Renal cortex interstitium (tissue), 11 donors: Measurements from ENCODE around the gene DAD1. TPM values are rescaled to one million over a fixed set of nuclear protein-coding genes. Genes with fewer than 3 reads are reported as not detected.
"Not testable (repeated sequence)": the region's sequence is repeated elsewhere in the genome, so short reads cannot be mapped to it uniquely, and the experiment has no call there.

ENCODE experiments used
- DNase-seq, 11 donors: peaks; one replicate each; pipeline ENCODE4 v3.0.0-alpha.2; 2013; ENCODE audit warnings: low read depth in 9 of 11, low spot score in 4 of 11; ENCODE audit errors: extremely low read depth in 1 of 11
- polyA plus RNA-seq, 3 donors: library from polyadenylated mRNA; unstranded; fragments of 120-200 nt; gene quantifications; one replicate each; pipeline ENCODE4 v1.2.1, GENCODE V29; 2013; ENCODE audit not compliant: insufficient read length in 3 of 3

Gene DAD1
- polyA plus RNA-seq, 3 donors, result 238 to 282 (median 257) TPM

DNA sequence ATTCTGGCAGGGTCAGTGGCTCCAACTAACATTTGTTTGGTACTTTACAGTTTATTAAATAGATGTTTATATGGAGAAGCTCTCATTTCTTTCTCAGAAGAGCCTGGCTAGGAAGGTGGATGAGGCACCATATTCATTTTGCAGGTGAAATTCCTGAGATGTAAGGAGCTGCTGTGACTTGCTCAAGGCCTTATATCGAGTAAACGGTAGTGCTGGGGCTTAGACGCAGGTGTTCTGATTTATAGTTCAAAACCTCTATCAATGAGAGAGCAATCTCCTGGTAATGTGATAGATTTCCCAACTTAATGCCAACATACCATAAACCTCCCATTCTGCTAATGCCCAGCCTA, 42.3 kb downstream of the DAD1 start:
- DNase-seq, result no peak

DNA sequence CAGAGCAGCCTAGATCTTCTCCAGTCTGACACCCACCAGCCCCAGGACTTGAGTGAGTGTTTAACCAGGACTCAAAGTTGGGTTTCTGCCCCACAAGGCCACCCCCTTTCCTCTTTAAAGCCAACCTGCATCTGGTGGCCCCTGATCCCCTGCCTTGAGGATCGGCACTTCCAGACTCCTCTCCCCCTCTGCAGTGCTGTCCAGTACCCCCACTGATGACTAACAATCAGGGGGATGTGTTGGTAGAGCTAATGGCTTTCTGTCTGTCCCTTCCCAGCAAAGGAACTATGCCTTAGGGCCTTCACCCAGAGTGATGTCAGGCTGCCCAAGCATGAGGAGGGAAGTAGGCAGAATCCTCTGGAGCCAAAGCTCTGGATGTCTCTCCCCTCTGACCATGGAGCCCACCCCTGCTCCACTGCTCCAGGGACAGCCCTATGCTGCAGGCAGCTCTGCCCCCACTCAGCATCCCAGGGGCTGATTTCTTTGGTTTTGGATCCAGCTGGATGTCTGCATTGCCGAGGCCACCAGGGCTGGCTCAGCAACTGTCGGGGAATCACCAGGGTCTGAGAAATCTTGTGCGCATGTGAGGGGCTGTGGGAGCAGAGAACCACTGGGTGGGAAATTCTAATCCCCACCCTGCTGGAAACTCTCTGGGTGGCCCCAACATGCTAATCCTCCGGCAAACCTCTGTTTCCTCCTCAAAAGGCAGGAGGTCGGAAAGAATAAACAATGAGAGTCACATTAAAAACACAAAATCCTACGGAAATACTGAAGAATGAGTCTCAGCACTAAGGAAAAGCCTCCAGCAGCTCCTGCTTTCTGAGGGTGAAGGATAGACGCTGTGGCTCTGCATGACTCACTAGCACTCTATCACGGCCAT, 42.9 kb downstream of the DAD1 start:
- peak in 6 of 11 donors; percentile 46 to 73 (median 66) for DNase-seq

DNA sequence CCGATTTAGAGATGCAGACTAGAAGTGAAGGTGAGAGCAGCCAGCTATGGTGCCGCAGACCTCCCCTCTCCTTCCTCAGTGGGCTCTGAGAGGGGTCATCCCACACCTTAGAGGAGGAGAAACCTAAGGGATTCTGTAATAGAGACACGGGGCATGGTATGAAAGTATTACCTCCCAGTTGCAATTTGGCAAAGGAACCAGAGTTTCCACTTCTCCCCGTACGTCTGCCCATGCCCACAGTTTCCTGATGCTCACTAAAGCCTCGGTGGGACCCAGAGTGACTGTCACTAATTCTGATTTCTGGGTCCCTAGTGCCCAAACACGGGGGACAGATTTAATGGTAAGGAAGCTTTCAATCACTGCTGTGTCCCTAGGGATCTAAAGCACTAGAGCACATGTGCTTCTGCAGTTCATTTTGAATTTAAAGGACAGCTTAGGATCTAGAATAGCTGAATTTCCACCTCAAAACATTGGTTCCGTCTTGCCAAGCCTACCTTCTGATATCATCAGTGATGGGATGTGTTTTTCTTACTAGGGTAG, 44.1 kb downstream of the DAD1 start:
- DNase-seq, result no peak

DNA sequence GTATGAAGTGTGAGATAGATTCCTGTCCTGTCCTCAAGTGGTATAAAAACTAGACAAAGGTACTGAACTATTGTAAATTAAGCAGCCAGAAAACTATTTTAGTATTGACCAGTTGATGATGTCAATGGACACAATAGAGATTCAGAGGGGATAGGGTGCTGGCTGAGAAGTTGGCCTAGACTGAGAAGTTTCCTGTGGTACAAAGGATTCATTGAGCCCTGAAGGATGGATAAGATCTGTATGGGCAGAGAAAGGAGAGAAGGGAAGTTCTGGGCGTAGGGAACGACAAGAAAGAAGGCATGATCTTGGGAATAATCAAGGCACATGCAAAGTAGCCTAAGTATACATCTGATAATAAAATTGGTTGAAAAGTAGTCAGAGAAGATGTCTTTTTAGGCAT, 44.6 kb downstream of the DAD1 start:
- DNase-seq, result no peak

DNA sequence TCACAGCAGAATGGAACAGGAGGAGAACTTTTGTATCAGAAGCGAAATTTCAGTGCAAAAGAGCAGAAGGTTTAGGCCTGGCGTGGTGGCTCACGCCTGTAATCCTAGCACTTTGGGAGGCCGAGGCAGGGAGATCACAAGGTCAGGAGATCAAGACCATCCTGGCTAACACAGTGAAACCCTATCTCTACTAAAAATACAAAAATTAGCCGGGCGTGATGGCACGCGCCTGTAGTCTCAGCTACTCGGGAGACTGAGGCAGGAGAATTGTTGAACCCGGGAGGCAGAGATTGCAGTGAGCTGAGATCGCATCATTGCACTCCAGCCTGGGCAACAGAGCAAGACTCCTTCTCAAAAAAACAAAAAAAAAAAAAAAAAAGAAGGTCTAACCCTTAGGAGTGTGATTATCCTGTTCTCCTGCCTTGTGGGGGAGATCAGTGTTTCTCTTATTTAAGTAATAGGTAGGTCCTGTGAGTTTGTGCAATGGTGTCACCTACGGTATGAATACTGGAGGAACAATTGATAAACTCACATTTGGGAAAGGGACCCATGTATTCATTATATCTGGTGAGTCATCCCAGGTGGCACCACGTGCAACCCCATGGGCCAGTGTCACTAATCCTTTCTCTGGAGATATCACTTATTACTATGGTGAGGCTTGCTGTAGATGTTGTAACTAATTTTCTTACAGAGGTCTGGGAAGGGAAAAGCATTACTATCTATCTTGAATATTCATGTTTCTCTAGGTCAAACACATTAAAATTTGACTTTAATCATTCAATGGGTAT, 45.3 kb downstream of the DAD1 start:
- DNase-seq, result not testable (repeated sequence)

DNA sequence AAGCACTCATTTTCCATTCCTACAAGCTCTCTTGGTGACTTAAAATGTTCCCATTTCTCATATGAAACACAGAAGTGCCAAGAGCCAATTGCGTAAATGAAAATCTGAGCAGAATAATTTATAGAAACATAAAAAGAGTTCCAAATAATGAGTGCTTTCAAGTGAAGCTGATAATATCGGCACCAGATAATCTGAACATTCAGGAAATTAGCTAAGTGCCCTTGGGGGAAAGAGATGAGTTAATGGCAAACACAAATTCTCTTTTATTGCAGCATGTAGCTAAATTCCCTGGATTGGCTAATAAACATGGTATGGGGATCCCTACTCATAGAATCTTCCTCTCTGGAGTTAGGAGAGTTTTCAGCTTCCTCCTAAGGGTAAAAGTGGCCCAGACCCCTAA, 46.7 kb downstream of the DAD1 start:
- no peak for DNase-seq

DNA sequence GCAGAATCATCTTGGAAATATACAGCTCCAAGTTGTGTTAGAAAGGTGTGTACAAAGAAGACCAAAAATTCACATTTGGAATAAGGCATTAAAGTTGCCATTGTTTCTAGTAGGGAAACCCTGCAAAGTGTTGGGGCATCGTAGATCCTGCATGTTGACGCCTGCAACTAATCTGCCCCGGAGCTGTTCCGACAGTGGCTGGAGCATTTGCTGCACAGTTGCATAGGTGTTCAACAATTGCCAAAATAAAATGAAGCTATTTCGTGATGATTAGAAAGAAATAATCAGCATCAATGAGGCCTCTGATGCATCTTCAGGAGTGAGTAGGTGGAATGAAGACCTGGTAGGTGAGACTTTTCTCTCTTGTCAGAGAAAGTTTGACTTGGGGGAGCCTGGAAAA, 47.3 kb downstream of the DAD1 start:
- DNase-seq, result no peak

DNA sequence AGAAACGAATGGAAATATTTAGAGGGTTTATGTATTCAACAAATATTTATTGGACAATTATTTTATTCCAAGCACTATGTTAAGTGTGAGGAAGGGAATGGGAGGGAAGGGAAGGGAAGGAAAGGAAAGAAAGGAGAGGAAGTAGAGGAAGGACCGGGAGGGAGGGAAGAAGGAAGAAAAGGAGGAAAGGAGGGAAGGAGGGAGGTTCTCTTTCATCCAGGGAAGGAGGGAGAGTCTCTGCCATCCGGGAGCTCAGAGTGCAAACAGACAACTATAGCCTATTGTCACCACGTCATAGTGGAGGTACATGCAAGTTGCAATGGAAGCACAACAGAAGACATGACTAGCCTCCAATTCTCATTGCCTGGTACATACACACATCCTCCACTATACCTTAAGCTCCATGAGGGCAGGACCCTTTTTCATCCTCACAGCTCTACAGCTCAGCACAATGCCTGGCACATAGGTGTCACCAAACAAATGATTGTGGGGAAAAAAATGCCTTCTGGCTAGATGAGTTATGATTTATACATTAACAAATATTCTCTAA, 48.1 kb downstream of the DAD1 start:
- no peak for DNase-seq

DNA sequence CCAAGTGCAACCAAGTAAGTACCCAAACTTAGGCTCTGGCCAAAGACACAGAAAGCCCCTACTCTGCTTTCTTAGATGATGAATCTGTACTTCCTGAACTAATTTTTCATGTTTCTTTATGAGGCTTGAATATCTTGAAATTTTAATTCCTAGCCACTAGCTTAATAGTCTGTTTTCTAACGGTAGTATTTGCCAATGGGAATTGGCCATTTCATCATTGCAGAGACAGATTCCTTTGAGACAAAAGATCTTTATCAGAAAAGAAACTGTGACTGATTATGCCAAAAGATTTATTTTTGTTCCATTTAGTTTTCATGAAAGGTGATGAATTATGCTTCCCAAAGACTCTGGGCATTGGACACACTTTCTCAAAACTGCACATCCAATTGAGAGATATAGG, 48.7 kb downstream of the DAD1 start:
- DNase-seq, result no peak

DNA sequence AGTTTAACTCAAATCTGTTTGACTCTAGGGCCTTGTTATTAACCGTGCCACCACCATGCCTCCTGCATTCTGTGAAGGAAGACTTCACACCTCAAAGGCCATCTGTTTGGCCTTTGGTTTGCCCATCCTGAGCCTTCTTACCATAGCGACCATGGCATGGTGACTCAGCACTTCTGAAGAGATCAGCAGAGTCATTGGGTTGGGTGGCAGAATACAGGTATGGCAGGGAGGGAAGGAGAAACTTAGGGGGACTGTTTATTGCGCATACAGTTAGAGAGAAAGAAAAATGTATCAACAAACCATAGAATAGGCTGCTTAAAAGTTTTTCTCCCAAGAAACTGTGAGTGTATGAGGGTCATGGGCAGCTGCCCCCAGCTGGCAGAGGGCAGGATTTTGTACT, 49.2 kb downstream of the DAD1 start:
- DNase-seq, result no peak

DNA sequence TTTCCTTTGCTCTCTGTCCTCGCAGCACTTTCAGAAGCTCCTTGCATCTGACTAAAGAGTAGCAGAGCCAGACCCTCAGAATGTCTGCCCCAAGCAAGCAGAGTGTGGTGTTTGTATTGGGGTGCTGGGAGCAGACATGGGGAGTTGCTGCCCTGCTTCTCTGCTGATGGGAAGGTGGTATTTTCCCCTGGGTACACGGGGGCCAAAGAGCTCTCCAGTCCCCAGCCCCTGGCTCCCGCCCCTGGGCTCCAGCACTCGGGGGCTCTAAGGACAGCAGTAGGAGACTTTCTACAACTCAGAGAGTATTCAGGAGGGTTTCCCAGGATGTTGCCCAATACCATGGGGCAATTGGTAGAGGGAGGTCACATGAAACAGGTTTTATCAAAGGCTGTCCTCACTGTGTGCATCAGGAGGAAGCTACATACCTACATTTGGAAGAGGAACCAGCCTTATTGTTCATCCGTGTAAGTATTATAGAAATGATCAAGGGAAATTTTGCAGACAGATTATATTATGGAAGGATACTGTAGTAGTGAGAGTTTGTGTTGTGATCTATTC, 50.3 kb downstream of the DAD1 start:
- no peak for DNase-seq

DNA sequence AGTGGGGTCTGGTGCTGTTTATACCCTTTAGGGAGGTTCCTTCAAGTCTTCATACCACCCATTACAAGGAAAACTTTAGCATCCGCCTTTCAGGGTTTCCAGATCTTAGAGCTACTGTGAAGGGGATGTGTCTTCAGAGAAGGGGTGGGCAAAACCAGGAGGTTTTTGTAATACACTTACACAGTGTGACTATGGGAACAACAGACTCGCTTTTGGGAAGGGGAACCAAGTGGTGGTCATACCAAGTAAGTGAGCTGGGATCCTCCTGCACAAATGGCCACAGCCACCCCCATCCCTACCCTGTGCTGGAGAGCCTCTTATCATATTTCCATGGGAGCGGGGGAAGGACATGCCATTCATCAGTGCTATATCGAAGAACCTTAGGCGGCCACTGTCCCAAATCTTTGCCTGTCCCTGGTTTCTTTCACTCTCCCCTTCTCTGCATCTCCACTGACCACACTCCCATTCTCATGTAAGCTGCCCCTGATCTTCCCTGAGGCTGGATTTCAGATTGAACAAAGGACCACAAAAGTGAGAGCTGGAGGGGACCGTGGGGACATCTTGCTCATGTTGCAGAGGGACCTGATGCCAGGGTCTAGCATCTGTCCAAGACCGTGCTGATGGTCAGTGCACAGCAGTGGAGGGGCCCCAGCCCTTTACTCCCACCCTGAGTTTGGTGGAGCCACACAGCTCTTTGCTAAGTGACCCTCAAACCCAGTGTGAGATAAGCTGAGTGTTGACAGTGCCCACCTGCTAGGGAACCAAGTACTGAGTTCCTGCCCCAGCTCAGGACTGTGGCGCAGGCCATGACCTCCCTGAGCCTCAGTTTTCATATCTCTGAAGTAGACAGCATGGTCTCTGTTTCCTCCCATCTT, 51.4 kb downstream of the DAD1 start:
- no peak for DNase-seq

DNA sequence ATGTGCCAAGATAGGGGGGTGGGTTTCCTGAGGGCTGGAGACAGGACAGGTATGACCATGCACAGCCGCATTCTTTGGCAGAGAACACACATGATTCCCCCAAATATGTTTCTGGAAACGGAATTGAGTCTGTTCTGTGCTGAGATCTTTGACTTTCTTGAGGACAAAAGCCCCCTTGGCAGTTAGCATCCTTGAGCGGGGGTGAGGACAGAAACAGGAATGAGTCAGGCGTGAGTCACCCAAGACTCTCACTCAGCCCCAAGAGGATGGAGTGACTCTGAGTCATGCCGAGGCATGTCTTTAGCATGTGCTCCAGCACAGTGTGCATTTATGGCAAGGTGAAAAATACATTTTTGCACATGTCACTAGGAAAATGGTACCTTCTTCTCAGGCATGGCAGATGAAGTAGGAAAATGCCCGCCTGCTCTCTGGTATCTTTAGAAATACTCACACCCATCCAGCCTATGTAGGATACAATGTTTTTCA, 52.1 kb downstream of the DAD1 start:
- no peak for DNase-seq

DNA sequence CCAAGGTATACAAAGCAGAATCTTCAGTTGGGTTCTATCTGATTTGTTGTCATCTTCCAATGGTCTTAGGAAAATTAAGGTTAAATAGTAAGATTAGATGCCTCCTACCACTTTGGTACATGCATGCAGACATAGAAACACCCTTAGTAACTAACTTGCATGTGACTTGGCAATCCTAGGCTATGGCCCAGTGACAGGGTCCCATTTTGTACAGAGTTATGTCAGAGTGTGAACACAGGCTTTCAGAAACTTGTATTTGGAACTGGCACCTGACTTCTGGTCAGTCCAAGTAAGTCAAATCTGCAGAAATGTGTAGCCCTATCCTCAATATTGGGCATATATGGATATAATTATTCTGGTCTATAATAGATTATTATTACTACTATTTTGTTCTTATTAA, 53.1 kb downstream of the DAD1 start:
- no peak for DNase-seq

DNA sequence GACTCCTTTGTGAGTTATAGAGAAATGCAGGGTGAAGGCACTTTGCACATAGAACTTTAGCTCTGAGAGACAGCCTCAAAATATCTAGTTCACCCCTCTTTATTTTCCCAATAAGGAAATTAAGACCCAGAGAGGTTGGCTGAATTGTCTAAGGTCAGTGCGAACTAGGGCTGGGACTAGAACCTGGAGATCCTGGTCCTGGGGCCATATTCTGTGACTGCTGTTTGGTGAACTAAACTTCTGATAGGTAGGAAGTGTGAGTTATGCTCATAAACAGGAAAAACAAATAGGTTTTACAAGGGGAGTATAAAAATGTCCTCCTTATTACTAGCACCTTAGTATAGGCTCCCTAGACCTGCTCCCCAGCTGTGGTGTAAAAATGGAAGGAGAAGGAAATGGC, 53.9 kb downstream of the DAD1 start:
- no peak for DNase-seq

DNA sequence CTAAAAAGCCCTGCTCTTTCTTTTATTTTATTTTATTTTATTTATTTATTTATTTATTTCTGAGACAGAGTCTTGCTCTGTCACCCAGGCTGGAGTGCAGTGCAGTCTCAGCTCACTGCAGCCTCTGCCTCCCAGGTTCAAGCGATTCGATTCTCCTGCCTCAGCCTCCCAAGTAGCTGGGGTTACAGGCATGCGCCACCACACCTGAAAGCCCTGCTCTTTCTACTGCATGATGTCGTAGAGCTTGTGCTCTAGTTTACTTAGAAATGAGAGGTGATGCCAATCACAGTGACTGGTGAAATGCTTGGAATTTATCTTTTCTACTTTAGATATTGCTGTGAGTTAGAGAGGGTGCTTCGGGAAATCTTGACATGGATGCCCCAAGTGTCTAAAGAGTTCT, 54.5 kb downstream of the DAD1 start:
- no peak for DNase-seq

DNA sequence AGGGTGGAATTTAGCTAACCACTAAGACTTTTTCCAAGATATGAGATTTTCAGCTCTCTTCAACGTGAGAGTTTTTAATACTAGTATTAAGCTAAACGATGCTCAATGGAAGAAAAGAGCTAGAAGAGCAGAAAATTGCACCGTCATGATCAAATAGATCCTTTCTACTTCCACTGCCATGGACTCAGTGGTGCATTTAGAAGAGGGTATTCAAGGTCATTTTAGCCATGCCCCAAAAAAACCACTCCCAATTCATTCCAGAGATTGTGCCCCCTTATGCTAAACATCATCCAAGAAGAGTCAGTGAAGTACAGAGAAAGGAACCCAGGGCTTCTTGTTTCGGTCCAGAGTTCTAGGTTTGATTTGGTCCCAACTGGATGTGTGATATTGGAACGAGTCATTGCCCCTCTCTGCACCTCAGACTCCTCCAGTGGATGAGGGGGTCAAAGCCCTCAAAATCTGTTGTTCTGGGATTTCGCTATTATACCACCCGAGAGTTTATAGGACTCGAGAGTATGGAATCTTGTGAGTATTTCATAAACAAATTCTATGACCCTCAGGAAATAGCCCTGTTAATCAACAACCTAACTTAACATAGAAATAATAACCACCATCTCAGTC, 55.2 kb downstream of the DAD1 start:
- DNase-seq, result no peak

DNA sequence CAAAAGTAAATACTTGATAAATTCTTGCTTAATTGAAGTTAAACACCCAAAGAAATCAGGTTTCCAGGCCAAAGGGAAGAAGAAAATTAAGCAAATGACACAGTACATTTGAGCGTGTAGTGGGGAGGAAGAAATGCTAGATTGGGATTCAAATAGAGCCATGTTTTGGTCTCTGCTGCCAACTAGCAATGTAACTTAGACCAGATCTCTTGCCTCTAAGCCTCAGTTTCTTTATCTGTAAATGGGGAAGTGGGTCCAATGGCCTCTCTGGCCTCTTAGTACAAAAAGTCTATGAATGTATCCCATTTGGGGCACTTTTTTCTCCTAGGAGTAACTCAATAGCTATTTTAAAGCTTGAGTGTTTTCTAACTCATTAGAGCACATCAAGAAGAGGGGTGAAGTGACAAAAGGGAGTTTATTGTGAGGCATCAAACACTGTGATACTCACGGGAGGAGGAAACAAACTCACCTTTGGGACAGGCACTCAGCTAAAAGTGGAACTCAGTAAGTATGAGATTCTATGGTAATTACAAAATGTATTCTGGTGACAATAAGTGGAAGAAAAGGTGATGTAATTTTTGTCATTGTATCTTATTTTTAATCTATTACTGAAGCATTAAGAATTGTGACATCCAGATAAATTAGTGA, 55.8 kb downstream of the DAD1 start:
- DNase-seq, result no peak
